Measurements from ENCODE around the gene CACNG1.
"Not testable (repeated sequence)": the region's sequence is repeated elsewhere in the genome, so short reads cannot be mapped to it uniquely, and the experiment has no call there.

Gene CACNG1

GRCh38 chr17:67032985-67033384 is 11.4 kb upstream of the CACNG1 start:
- DNase-seq (ENCODE audit: extremely low read depth, insufficient read length): no peak
- H3K27me3 ChIP-seq (replicated peaks; ENCODE audit: control insufficient read depth, insufficient read depth, low read length): no peaks in the 10 kb centered on the region
- TF ChIP-seq, protein P1, sequence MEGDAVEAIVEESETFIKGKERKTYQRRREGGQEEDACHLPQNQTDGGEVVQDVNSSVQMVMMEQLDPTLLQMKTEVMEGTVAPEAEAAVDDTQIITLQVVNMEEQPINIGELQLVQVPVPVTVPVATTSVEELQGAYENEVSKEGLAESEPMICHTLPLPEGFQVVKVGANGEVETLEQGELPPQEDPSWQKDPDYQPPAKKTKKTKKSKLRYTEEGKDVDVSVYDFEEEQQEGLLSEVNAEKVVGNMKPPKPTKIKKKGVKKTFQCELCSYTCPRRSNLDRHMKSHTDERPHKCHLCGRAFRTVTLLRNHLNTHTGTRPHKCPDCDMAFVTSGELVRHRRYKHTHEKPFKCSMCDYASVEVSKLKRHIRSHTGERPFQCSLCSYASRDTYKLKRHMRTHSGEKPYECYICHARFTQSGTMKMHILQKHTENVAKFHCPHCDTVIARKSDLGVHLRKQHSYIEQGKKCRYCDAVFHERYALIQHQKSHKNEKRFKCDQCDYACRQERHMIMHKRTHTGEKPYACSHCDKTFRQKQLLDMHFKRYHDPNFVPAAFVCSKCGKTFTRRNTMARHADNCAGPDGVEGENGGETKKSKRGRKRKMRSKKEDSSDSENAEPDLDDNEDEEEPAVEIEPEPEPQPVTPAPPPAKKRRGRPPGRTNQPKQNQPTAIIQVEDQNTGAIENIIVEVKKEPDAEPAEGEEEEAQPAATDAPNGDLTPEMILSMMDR (IDR thresholded peaks at IDR 0.05; ENCODE audit: insufficient read depth, low read length, poor library complexity, severe bottlenecking): no peak

DNA sequence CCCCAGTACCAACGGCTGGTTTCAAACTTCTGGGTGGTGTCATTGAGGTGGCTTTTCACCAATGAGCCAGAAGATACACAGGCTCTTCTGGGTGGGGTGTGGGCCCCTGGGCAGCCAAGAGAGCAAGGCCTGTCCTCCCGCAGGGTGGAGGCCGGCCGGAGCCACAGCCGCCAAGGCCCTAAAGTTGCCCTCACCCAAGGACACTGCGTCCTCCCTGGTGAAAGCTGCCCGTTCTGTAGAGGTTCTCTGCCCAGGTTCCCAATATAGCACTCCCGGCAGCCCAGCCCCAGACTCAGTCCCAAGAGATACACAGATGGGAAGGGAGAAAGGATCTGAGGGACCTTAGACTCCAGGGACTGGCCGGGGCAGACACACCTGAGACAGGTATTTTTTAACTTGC is 10.7 kb upstream of the CACNG1 start:
- Histone ChIP-seq H3K36me3 (ENCODE audit: control insufficient read depth, insufficient read depth, low read length) (no peaks in the 10 kb centered on the region), H3K4me3 (replicated peaks; ENCODE audit: low read depth, low read length) (no peak overlapping the region), H3K27me3 (replicated peaks; ENCODE audit: control insufficient read depth, insufficient read depth, low read length) (no peaks in the 10 kb centered on the region)
- TF ChIP-seq, protein P1 (IDR thresholded peaks at IDR 0.05; ENCODE audit: insufficient read depth, low read length, poor library complexity, severe bottlenecking): no peak
- no peak for DNase-seq (ENCODE audit: extremely low read depth, insufficient read length)

More at GRCh38 chr17:67032985-67033384, 11.4 kb upstream of the CACNG1 start:
- Histone ChIP-seq H3K4me3 (replicated peaks; ENCODE audit: low read depth, low read length) (no peak overlapping the region), H3K36me3 (ENCODE audit: control insufficient read depth, insufficient read depth, low read length) (no peaks in the 10 kb centered on the region)

GRCh38 chr17:67035131-67036083 is 8.9 kb upstream of the CACNG1 start:
- no peak overlapping the region for H3K4me3 ChIP-seq (replicated peaks; ENCODE audit: low read depth, low read length)
- H3K27me3 ChIP-seq (replicated peaks; ENCODE audit: control insufficient read depth, insufficient read depth, low read length): no peaks in the 10 kb centered on the region
- peak; percentile 69 for DNase-seq (ENCODE audit: extremely low read depth, insufficient read length)
- no peaks in the 10 kb centered on the region for H3K36me3 ChIP-seq (ENCODE audit: control insufficient read depth, insufficient read depth, low read length)
- TF ChIP-seq, protein P1 (IDR thresholded peaks at IDR 0.05; ENCODE audit: insufficient read depth, low read length, poor library complexity, severe bottlenecking): no peak

GRCh38 chr17:67038861-67039365 is 5.4 kb upstream of the CACNG1 start:
- TF ChIP-seq, protein P1 (IDR thresholded peaks at IDR 0.05; ENCODE audit: insufficient read depth, low read length, poor library complexity, severe bottlenecking): no peak
- no peak for DNase-seq (ENCODE audit: extremely low read depth, insufficient read length)
- Histone ChIP-seq H3K4me3 (replicated peaks; ENCODE audit: low read depth, low read length) (no peak overlapping the region), H3K36me3 (ENCODE audit: control insufficient read depth, insufficient read depth, low read length) (no peaks in the 10 kb centered on the region), H3K27me3 (replicated peaks; ENCODE audit: control insufficient read depth, insufficient read depth, low read length) (no peaks in the 10 kb centered on the region)

GRCh38 chr17:67040652-67041051 is 3.7 kb upstream of the CACNG1 start:
- H3K27me3 ChIP-seq (replicated peaks; ENCODE audit: control insufficient read depth, insufficient read depth, low read length): no peaks in the 10 kb centered on the region
- DNase-seq (ENCODE audit: extremely low read depth, insufficient read length): no peak
- H3K36me3 ChIP-seq (ENCODE audit: control insufficient read depth, insufficient read depth, low read length): no peaks in the 10 kb centered on the region
- TF ChIP-seq, protein P1 (IDR thresholded peaks at IDR 0.05; ENCODE audit: insufficient read depth, low read length, poor library complexity, severe bottlenecking): no peak
- H3K4me3 ChIP-seq (replicated peaks; ENCODE audit: low read depth, low read length): no peak overlapping the region

DNA sequence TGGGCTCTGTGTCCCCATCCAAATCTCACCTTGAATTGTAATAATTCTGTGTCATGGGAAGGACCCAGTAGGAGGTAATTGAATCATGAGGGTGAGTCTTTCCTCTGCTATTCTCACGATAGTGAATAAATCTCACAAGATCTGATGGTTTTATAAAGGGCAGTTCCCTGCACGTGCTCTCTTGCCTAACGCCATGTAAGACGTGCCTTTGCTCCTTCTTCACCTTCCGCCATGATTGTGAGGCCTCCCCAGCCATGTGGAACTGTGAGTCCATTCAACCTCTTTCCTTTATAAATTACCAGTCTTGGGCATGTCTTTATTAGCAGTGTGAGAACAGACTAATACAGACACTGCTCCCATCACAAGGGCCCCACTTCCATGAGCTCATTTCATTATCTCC is 3.2 kb upstream of the CACNG1 start:
- not testable (repeated sequence) for DNase-seq (ENCODE audit: extremely low read depth, insufficient read length); H3K4me3 ChIP-seq (replicated peaks; ENCODE audit: low read depth, low read length); H3K27me3 ChIP-seq (replicated peaks; ENCODE audit: control insufficient read depth, insufficient read depth, low read length); H3K36me3 ChIP-seq (ENCODE audit: control insufficient read depth, insufficient read depth, low read length)

All from GM06990 (cell line).